HG03159 (cell line): ENCODE data around the gene ARHGEF7.
"Not testable (repeated sequence)": the region's sequence is repeated elsewhere in the genome, so short reads cannot be mapped to it uniquely, and the experiment has no call there.

Experiments used
- ATAC-seq: cut with Tn5 transposase; IDR thresholded peaks from one replicate; pipeline ENCODE4 v1.9.1; 2021; ENCODE audit warnings: mild to moderate bottlenecking, moderate library complexity; ENCODE audit not compliant: unreplicated experiment

The ARHGEF7 gene

GRCh38 chr13:111248822-111249221 lies 133.7 kb downstream of the ARHGEF7 start:
- ATAC-seq, result no peak

GRCh38 chr13:111249637-111250360 lies 134.7 kb downstream of the ARHGEF7 start:
- no peak for ATAC-seq

- ATAC-seq, result no peak
These were observed 136.7 kb downstream of the ARHGEF7 start for GRCh38 chr13:111251646-111252445.

GRCh38 chr13:111252446-111253364 lies 137.6 kb downstream of the ARHGEF7 start:
- ATAC-seq, result no peak

GRCh38 chr13:111253365-111253872 lies 138.3 kb downstream of the ARHGEF7 start:
- no peak for ATAC-seq

GRCh38 chr13:111255228-111255790 lies 140.2 kb downstream of the ARHGEF7 start:
- ATAC-seq, result no peak

GRCh38 chr13:111256458-111256857 lies 141.3 kb downstream of the ARHGEF7 start:
- no peak for ATAC-seq

- ATAC-seq, result no peak
These were observed 141.8 kb downstream of the ARHGEF7 start for GRCh38 chr13:111256946-111257345.

GRCh38 chr13:111257899-111258298 lies 142.8 kb downstream of the ARHGEF7 start:
- ATAC-seq, result not testable (repeated sequence)

- ATAC-seq, result no peak
These were observed 143.5 kb downstream of the ARHGEF7 start for GRCh38 chr13:111258637-111259036.

GRCh38 chr13:111259058-111259457 lies 143.9 kb downstream of the ARHGEF7 start:
- no peak for ATAC-seq

GRCh38 chr13:111261326-111261725 lies 146.2 kb downstream of the ARHGEF7 start:
- no peak for ATAC-seq

- ATAC-seq, result no peak
These were observed 147.2 kb downstream of the ARHGEF7 start for GRCh38 chr13:111262281-111262680.

GRCh38 chr13:111262715-111263114 lies 147.6 kb downstream of the ARHGEF7 start:
- ATAC-seq, result no peak

GRCh38 chr13:111263566-111263965 lies 148.5 kb downstream of the ARHGEF7 start:
- no peak for ATAC-seq

GRCh38 chr13:111265006-111265700 lies 150.0 kb downstream of the ARHGEF7 start:
- ATAC-seq, result no peak

- ATAC-seq, result no peak
These were observed 150.6 kb downstream of the ARHGEF7 start for GRCh38 chr13:111265701-111266035.

GRCh38 chr13:111267205-111267604 lies 152.1 kb downstream of the ARHGEF7 start:
- no peak for ATAC-seq

GRCh38 chr13:111267784-111268183 lies 152.7 kb downstream of the ARHGEF7 start:
- no peak for ATAC-seq

GRCh38 chr13:111269508-111269907 lies 154.4 kb downstream of the ARHGEF7 start:
- ATAC-seq, result no peak
